GM12891 (cell line): ENCODE data around the gene DHX16.
A peak's percentile ranks its signal among the peaks of the same experiment; 100 is the strongest.

Experiments
- DNase-seq: peaks from one replicate; pipeline ENCODE4 v3.0.0; 2011; ENCODE audit warnings: low spot score; ENCODE audit not compliant: insufficient read length
- FAIRE-seq: peaks from 2 replicates; lab custom pipeline; 2011; peaks lifted over from hg19 to GRCh38; lab: Jason Lieb, UNC
- PAX5 ChIP-seq: IDR thresholded peaks from 2 replicates; pipeline ENCODE4 v1.6.1; 2011; ENCODE audit warnings: low read length, moderate library complexity, mild to moderate bottlenecking; ENCODE audit not compliant: insufficient read depth, severe bottlenecking
- POLR2A ChIP-seq: IDR thresholded peaks from 2 replicates; pipeline ENCODE4 v1.6.1; 2011; ENCODE audit warnings: low read depth, low read length, control low read depth
- POLR2AphosphoS5 ChIP-seq: IDR thresholded peaks from 2 replicates; pipeline ENCODE4 v1.6.1; 2011; ENCODE audit warnings: low read depth, low read length, control low read depth
- POU2F2 ChIP-seq: IDR thresholded peaks from 2 replicates; pipeline ENCODE4 v1.6.1; 2011; ENCODE audit warnings: low read depth, mild to moderate bottlenecking, control low read depth, low read length, moderate library complexity
- SPI1 ChIP-seq: IDR thresholded peaks from 2 replicates; pipeline ENCODE4 v1.6.1; 2011; ENCODE audit warnings: low read depth, low read length, control low read depth
- TAF1 ChIP-seq: IDR thresholded peaks from 2 replicates; pipeline ENCODE4 v1.6.1; 2011; ENCODE audit warnings: low read depth, low read length, control low read depth

The DHX16 gene

DNA sequence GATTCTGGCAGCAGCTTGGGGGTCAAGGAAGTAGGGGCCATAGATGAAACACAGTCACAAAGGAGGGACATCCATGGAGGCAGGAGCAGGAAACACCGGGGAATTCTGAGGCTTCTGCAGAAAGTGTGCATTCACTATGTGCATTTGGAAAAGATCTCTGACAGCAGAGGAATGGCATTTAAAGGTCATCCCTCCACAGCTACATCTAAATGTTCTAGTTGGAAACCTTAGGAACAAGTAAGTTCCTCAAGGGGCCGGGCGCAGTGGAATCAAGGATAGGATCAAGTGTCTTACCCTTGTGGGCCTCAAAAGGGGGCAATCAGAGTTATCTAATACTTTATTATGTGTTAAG, 17.1 kb downstream of the DHX16 start:
- FAIRE-seq (no peak), DNase-seq (no peak)
- TF ChIP-seq POLR2AphosphoS5: no peak
- TF ChIP-seq POU2F2: no peak
- TF ChIP-seq PAX5: no peak
- TF ChIP-seq SPI1: no peak
- no peak for TF ChIP-seq POLR2A
- no peak for TF ChIP-seq TAF1

DNA sequence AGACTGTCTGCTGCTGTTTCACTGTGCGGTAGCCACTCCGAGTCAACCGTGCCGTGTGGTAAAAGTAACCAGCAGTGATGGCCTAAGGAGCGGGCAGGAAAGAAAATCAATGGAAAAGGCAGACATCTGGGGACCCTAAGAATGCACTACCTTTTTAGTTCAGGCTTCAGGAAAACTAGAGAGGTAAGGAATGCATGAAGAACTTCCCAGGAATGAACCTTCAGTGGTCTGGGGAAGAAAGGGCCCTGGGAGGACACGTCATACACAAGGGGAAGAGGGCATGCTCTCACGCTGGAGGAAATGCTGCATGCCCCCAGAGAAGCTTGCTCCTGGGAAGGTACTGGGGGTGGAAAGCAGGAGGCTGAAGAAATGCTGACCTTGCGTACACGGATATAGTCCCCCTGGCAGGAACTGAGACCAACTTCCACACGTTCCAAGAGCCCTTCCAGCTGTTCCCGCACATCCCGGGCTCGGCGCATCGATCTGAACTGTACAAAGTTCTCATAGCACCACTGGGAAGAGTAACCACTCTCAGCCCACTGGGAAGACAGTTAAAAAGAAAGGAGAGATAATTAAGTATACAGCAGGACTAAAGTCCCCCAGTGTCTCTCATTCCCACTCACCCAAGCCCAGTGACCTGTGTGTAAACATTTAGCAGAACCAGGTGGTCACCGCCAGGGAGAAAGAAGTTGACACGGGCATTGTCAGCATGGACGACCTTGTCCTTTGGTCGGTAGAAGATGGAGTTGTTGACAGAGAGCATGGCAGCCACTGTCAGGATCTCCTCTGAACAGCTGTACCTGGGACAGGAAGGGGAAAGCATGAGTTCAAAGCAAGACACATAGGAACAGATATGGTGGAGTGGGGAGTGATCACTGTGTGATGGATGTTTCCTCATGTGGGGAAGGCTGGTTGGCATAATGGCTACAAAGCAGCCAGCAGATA, 17.7 kb downstream of the DHX16 start:
- no peak for DNase-seq
- FAIRE-seq: no peak

DNA sequence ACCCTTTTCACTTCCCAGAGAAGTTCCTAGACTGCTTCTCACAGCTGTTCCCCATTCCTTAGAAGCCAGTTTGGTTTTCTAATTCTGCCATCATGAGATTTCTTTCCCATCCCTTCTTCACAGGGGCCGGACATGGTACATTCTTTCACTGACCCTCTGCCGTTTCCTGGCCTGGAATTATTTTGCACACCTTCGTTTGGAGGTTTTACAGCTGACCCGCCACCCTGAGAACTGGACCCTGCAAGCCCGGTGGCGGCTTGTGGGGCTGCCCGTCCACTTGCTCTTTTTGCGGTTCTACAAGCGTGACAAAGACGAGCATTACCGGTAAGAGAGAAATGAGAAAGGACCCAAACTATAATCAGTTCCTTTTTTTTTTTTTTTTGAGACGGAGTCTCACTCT, 21.7 kb downstream of the DHX16 start:
- DNase-seq (no peak), FAIRE-seq (no peak)
- peak; percentile 61 for TF ChIP-seq SPI1
- 0 out of 2 replicates have a peak, but pooled peaks have one; percentile 11 for TF ChIP-seq POLR2A
- no peak for TF ChIP-seq POU2F2
- TF ChIP-seq POLR2AphosphoS5: no peak

More for the DNA sequence above, 17.7 kb downstream of the DHX16 start:
- TF ChIP-seq POLR2A (no peak), SPI1 (no peak), POLR2AphosphoS5 (no peak), POU2F2 (no peak), PAX5 (no peak), TAF1 (no peak)

DNA sequence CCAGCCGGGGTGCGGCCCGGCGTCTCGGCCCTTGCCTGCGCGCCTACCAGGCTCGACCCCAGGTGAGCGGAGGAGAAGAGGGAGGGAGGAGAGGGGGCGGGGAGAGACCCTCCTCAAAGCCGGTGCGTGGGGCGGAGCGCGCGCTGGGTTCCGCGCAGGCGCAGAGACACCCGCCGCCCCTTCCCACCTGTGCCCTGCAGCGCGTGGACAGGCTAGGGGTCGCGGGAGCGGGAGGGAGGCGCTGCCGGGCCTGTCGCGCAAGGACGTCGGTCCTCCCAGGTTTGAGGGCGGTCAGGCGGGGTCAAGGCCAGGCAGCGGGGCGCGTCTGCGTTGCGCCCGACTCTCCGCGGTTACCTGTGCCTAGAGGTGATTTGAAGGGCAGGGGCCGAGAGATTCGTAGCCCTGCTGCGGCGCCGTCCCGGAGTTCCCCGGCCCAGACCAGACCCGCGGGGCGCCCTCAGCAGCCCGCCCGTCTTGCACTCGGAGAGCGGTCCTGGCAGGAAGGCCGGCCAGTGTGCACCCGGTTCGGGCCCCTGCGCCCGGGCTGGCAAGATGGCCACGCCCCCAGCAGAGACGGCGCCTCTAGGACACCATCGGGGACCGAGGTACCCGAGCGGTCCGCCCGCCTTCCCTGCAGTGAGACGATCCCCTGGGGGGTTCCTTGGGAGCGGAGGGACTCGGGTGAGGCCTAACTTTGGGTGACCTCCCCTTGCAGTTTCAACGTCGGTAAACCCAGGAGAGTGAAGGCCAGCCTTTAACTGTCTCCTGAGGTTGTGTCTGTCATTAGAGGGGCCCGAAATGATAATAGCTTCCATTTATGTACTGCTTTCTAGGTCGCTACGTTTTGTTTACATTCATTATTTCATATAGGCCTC, 25.3 kb downstream of the DHX16 start:
- DNase-seq (peak; percentile 82), FAIRE-seq (no peak)
- no peak for TF ChIP-seq POU2F2
- no peak for TF ChIP-seq SPI1
- TF ChIP-seq TAF1: 0 out of 2 replicates have a peak, but pooled peaks have one; percentile 34
- no peak; the same call in none of the 2 replicates for TF ChIP-seq POLR2A
- TF ChIP-seq POLR2AphosphoS5: peak; percentile 50; the same call in 1 of the 2 replicates
- TF ChIP-seq PAX5: no peak

DNA sequence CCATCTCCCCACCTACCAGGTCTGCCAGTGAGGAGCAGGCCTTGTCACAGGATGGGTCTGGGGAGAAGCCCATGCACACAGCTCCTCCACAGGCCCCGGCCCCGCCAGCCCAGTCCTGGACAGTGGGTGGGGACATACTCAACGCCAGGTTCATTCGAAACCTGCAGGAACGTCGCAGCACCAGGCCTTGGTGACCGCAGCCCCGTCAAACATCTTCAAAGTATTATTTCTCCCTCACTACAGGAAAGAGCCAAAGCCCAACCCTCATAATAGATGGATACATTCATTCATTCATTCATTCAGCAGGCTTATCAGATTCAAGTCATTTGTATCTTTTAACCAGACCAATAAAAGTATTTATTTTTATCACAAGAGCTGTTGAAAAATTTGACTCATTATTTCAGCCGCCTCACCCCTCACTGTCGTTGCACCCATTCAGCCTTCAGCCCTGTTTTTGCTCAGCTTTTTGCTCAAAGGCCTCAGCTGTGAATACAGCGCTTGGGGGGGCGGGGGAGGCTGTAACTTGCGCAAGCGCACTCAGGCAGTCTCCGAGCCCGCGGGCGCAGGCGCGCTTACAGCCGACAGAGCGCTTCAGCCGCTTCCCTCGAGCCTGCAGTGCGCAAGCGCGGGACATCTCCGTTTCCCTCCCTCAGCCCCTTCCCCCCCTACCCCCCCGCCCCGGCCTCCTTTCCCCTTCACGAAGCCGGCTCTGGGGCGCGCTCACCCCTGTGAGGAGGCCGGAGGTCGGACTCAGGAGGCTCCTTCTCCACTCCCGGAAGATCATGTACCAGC, 26.2 kb downstream of the DHX16 start, which contains the start of gene C6orf136:
C6orf136 (plus strand) TSS at position 684 of the 792 bp plus-strand sequence; CDS start at position 783, 99 bp downstream.
- DNase-seq (peak; percentile 94), FAIRE-seq (peak; percentile 94)
- TF ChIP-seq SPI1 (no peak), POU2F2 (no peak), POLR2A (no peak; the same call in 1 of the 2 replicates), POLR2AphosphoS5 (no peak), TAF1 (no peak), PAX5 (no peak)

DNA sequence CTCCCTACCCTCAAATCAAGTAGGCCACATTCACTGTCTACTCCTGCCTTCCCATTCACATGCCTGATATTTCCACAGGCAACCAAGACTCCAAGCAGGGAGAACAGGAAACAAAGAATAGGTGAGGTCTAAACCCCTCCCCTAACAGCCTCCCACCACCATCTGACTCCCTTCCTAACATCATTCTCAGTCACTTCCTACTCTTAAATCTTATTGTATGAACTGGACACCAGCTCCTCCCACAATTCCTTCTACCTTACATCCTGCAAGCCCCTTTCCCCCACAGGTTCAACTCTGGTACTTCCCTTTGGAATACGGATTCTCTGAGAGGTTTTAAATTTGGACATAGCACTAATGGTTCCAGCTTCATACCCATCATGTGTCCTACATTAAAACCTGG, 26.8 kb downstream of the DHX16 start:
- FAIRE-seq: no peak
- TF ChIP-seq SPI1: no peak
- TF ChIP-seq POLR2AphosphoS5: 0 out of 2 replicates have a peak, but pooled peaks have one; percentile 27
- DNase-seq: no peak

DNA sequence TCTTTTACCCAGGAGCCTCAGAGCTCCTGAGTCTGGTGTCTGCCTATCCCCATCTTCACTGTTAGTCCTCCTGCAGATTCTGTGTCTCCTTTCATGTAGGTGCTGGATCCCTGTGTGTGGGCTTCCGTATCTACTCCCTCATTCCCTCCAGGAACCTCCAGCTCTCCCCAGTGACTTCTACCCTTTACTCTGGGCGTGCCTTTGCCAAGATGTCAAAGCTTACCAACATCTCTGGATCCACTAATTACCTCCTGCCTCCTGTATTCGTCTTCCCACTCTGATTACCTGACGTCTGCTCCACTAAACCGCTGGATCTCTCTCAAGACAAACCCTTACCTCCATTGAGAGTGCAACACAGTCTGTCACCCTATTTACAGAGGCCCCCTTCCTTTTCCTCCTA, 28.0 kb downstream of the DHX16 start:
- DNase-seq (no peak), FAIRE-seq (no peak)
- no peak for TF ChIP-seq TAF1
- TF ChIP-seq POU2F2: no peak
- TF ChIP-seq POLR2AphosphoS5: no peak
- TF ChIP-seq SPI1: no peak
- no peak for TF ChIP-seq PAX5
- no peak for TF ChIP-seq POLR2A

DNA sequence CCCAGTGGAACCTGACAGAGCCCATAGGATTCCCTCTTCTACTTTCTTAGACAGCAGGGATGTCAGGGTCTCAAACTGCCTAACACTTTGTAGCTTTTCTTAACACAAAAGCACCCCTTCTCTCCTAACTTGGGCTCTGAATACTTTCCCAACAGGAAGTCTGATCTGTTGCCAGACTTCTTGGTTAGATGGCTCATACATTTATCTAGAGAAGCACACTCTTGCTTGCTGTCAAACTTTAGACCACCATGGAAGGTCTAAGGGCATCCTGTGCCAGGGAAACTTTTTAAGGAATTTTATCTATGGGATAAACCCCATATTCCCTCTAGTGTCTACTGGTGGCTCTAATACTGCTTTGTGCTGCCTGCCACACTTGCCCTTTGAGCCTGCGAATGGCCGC, 29.1 kb downstream of the DHX16 start:
- DNase-seq: no peak
- no peak for FAIRE-seq
- TF ChIP-seq POU2F2: no peak
- TF ChIP-seq TAF1: no peak
- no peak for TF ChIP-seq POLR2AphosphoS5
- TF ChIP-seq POLR2A: no peak
- TF ChIP-seq PAX5: no peak
- TF ChIP-seq SPI1: no peak

DNA sequence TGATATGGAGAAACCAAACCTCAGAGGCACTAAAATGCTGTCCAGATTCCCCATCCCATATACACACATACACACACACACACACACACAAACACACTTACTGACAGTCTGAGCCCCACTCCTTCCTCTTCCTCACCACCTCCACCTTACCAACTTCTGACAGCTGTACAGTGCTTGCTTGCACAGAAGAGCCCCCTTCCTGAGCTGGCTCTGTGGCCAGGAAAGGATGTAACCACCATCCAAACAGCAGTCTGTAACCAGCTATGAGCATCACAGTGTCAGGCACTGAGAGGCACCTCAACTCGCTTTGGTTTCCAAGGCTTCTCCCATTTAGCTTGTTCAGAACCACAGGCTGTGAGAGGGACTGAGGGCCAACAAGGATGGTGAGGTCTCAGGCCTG, 31.8 kb downstream of the DHX16 start:
- TF ChIP-seq POLR2AphosphoS5 (no peak), POU2F2 (no peak), PAX5 (no peak), POLR2A (no peak), SPI1 (no peak), TAF1 (no peak)
- no peak for DNase-seq
- FAIRE-seq: no peak
